HFF-Myc (cell line): ENCODE results near the gene HEXD.

Source experiments
- DNase-seq: peaks from one replicate; pipeline ENCODE4 v3.0.0-alpha.2; 2011; ENCODE audit warnings: low read depth; ENCODE audit errors: extremely low read depth
- H3K4me3 ChIP-seq: replicated peaks from 2 replicates; pipeline ENCODE4 v1.5.1; 2011; ENCODE audit warnings: low read depth, mild to moderate bottlenecking, control low read depth, low read length
- CTCF ChIP-seq: IDR thresholded peaks from 2 replicates; pipeline ENCODE4 v1.5.1; 2012; ENCODE audit warnings: mild to moderate bottlenecking, low read depth, low read length, control low read depth; ENCODE audit errors: missing control alignments

The HEXD gene

GRCh38 chr17:82475458-82475857 lies 57.3 kb downstream of the HEXD start:
- no peak for DNase-seq
- TF ChIP-seq CTCF, result no peak
- H3K4me3 ChIP-seq, result no peak overlapping the region

GRCh38 chr17:82477934-82478333 lies 59.8 kb downstream of the HEXD start:
- no peak for TF ChIP-seq CTCF
- no peak for DNase-seq
- H3K4me3 ChIP-seq, result no peak overlapping the region

GRCh38 chr17:82479602-82480001 lies 61.5 kb downstream of the HEXD start:
- TF ChIP-seq CTCF, result no peak
- no peak overlapping the region for H3K4me3 ChIP-seq
- DNase-seq, result no peak

- H3K4me3 ChIP-seq, result no peak overlapping the region
- no peak for TF ChIP-seq CTCF
- no peak for DNase-seq
These were observed 62.2 kb downstream of the HEXD start for GRCh38 chr17:82480318-82480717.

- DNase-seq, result no peak
These were observed 65.1 kb downstream of the HEXD start for GRCh38 chr17:82483204-82483660.

GRCh38 chr17:82483836-82484235 lies 65.7 kb downstream of the HEXD start:
- no peak for DNase-seq
- no peak for TF ChIP-seq CTCF
- no peak overlapping the region for H3K4me3 ChIP-seq

More at GRCh38 chr17:82483204-82483660, 65.1 kb downstream of the HEXD start:
- H3K4me3 ChIP-seq, result no peak overlapping the region
- no peak for TF ChIP-seq CTCF
